ENCODE measurements around the gene EPHA8. TPM values are rescaled to one million over a fixed set of nuclear protein-coding genes. Genes with fewer than 3 reads are reported as not detected.
A peak's percentile ranks its signal among the peaks of the same experiment; 100 is the strongest.

Gene EPHA8
- total RNA-seq, 1 donor from 2014 or later: not detected

DNA sequence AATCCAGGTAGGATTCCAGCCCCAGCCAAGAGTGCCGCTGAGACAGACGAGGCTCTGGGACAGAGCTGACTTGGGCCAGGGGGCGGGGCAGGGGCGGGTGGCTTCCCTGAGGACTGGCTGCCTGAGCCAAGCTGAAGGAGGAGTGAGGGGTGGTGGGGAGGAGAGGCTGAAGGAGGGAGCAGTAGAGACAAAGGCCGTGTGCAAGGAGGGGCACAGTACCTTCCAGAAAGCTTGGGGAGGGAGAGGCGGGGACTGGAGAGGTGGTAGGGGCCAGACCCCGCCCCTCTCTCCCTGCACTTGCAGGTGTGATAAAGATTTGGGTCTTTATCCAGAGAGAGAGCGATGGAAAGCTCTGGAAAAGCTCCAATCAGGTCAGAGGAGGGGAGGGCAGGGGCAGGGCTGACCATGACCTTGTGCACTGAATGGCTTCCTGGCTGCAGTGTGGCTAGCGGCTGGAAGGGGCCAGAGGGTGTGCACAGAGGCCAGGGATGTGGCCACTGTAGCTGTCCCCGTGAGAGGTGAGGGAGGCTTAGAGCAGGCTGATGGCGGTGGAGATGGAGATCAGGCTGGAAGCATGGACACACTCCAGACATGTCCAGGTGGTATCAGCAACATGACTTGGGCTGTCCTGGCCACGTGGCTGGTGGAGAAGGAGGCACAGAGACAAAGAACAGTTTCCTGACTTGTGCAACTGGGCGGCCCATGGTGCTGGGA, 6.7 kb upstream of the EPHA8 start:
- Mint-ChIP-seq H3K27me3 (ENCODE audit: low read depth) (peaks cover 75% of the 10 kb centered on the region), H3K27ac (no peak overlapping the region), H3K4me3 (no peak overlapping the region), H3K9me3 (no peaks in the 10 kb centered on the region), H3K4me1 (peaks cover 17% of the 10 kb centered on the region), H3K36me3 (no peaks in the 10 kb centered on the region)
- TF ChIP-seq, protein P1, sequence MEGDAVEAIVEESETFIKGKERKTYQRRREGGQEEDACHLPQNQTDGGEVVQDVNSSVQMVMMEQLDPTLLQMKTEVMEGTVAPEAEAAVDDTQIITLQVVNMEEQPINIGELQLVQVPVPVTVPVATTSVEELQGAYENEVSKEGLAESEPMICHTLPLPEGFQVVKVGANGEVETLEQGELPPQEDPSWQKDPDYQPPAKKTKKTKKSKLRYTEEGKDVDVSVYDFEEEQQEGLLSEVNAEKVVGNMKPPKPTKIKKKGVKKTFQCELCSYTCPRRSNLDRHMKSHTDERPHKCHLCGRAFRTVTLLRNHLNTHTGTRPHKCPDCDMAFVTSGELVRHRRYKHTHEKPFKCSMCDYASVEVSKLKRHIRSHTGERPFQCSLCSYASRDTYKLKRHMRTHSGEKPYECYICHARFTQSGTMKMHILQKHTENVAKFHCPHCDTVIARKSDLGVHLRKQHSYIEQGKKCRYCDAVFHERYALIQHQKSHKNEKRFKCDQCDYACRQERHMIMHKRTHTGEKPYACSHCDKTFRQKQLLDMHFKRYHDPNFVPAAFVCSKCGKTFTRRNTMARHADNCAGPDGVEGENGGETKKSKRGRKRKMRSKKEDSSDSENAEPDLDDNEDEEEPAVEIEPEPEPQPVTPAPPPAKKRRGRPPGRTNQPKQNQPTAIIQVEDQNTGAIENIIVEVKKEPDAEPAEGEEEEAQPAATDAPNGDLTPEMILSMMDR (IDR thresholded peaks at IDR 0.05; ENCODE audit: unreplicated experiment): no peak
- no peak for DNase-seq (ENCODE audit: low spot score in 2 of 2, unreplicated experiment in 2 of 2)

DNA sequence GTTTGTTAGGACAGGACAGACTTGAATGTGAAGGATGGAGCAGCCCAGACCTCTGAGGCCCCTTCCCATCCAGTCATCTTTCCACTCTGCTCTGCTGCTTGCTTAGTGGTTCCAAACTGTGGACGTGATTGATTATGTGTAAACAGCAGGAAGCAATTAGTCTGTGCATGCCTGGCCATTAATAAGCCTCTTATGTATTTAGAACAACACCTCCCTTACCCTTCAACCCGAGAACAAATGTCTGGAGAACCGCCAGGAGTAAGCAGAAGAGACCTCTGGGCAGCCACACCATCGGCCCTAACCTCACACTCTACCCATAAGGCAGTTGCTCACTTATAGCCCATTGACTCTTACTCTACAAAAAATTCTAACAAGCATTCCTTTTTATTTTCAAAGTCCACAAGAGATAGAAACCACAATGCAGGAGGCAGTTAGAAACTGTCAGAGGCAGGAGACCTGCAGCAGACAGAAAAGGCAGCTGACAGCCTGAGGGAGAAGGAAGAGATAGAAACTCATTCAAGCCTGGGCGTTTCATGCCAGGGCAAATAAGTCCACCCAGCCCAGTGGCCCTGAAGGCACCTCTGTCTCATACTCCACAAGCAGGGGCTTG, 5.8 kb upstream of the EPHA8 start:
- Mint-ChIP-seq H3K36me3 (no peaks in the 10 kb centered on the region), H3K4me3 (no peak overlapping the region), H3K9me3 (no peaks in the 10 kb centered on the region), H3K27ac (peak overlapping the region; percentile 7), H3K27me3 (ENCODE audit: low read depth) (peaks cover 83% of the 10 kb centered on the region), H3K4me1 (peaks cover 17% of the 10 kb centered on the region)
- DNase-seq (ENCODE audit: low spot score in 2 of 2, unreplicated experiment in 2 of 2): no peak
- TF ChIP-seq, protein P1 (IDR thresholded peaks at IDR 0.05; ENCODE audit: unreplicated experiment): no peak

DNA sequence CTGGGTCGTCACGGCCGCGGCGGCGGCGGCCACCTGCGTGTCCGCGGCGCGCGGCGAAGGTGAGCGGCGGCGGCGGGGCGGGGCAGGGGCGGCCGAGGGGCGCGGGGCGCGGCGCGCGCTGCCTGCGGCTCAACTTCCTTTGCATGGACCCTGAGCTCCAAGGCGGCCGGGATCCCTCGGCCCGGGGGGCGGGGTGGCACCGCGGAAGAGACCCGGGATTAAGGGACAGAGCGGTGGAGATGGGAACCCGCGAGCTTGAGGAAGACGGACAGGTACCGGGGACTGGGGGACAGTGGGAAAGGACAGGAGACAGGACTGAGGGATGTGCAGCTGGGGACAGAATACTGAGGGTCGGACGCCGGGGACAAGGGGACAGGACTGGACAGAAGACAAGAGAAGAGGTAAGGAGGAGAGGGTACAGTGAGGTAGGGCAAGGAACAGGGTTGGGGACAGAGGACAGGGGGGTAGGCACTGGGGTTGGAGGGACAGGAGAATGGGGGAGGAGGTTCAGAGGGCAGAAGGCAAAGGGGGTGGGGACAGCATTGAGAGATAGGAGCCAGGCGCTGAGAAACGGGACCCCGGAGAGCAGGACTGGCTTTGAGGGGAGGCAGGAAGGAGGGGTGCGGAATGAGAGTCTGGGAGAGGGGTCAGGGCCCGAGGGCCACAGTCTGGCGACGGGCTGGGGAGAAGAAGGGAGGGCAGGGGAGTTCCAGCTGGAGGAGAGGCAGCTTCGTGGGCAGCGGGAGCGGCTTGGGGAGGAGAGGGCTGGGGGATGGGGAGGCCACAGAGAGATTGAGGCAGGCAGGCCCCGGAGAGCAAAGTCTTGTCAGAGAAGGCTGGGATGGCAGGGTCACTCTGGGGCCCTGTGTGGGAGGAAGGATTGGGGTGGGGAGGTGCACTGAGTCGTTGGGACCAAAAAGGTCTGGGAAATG, 648 bp downstream of the EPHA8 start:
- DNase-seq (ENCODE audit: low spot score in 2 of 2, unreplicated experiment in 2 of 2): no peak
- Mint-ChIP-seq H3K27me3 (ENCODE audit: low read depth) (peaks cover 89% of the 10 kb centered on the region), H3K9me3 (no peaks in the 10 kb centered on the region), H3K36me3 (no peaks in the 10 kb centered on the region), H3K4me3 (peak overlapping the region; percentile 68), H3K4me1 (peaks cover 4% of the 10 kb centered on the region), H3K27ac (no peak overlapping the region)
- TF ChIP-seq, protein P1 (IDR thresholded peaks at IDR 0.05; ENCODE audit: unreplicated experiment): no peak

DNA sequence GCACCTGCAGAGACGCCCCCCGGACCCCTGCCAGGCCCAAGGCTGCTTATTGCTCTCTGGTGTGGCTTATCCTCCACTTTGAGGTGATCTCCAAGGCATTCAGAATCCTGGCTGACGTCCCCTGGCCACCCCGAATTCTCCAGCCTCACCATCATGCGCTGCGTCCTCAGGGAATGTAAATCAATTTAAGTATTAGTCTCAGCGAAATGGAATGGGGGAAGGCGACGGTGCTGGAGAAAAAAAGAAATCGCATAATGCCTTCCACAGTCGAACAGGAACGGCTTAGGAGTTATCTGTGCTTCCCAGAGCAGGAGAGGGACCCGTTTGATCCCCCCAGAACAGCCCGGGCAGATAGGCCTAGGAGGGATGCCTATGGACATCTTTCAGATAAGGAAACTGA, 2.9 kb downstream of the EPHA8 start:
- Mint-ChIP-seq H3K36me3 (no peaks in the 10 kb centered on the region), H3K4me1 (peaks cover 4% of the 10 kb centered on the region), H3K9me3 (no peaks in the 10 kb centered on the region), H3K27me3 (ENCODE audit: low read depth) (peaks cover 75% of the 10 kb centered on the region), H3K27ac (no peak overlapping the region), H3K4me3 (no peak overlapping the region)
- TF ChIP-seq, protein P1 (IDR thresholded peaks at IDR 0.05; ENCODE audit: unreplicated experiment): no peak
- DNase-seq (ENCODE audit: low spot score in 2 of 2, unreplicated experiment in 2 of 2): no peak

DNA sequence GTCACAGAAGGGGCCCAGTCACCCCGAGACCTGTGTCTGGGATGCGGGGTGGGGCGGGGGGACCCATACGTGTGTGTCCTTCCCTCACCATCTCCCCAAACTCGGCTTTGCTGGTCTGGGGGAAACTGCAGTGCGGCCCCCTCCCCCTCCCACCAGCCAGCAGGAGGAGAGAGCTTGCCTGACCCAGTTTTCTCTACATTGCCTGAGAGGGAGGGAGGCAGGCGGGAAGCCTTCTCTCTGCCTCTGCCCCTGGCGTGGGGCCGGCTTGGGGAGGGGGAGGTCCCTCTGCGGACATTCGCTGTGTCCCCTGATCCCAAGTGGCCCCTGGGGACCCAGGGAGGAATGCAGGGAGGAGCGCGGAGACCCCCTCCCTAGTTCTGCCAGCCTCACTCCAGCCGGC, 3.9 kb downstream of the EPHA8 start:
- H3K9me3 Mint-ChIP-seq: no peaks in the 10 kb centered on the region
- TF ChIP-seq, protein P1 (IDR thresholded peaks at IDR 0.05; ENCODE audit: unreplicated experiment): no peak
- no peaks in the 10 kb centered on the region for H3K36me3 Mint-ChIP-seq
- peaks cover 4% of the 10 kb centered on the region for H3K4me1 Mint-ChIP-seq
- H3K27ac Mint-ChIP-seq: no peak overlapping the region
- no peak for DNase-seq (ENCODE audit: low spot score in 2 of 2, unreplicated experiment in 2 of 2)
- H3K4me3 Mint-ChIP-seq: no peak overlapping the region
- peaks cover 68% of the 10 kb centered on the region for H3K27me3 Mint-ChIP-seq (ENCODE audit: low read depth)
